ENCODE data around the gene ACLY. TPM values are rescaled to one million over a fixed set of nuclear protein-coding genes. Genes with fewer than 3 reads are reported as not detected.

ACLY gene
- total and polyA plus RNA-seq, 8 donors, result 73.0 to 204 (median 87.3) TPM

DNA sequence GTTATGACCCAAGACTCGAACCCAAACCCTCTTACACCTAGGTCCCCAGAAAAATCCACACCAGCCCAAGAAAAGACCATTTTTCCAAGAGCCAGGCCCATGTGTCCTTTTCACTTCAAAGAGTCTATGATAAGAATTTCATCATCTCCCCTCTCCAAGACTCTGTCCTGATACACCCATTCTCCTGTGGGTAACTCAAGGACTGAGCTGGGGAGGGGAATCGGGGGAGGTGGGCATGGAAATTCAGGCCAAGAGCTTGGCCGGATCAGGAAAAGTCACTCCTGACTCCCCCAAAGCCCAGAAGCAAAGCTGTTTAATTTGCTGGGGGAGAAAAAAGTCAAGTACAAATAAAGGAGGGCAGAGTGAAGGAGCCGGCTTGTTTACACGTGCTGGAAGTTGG is 3.7 kb downstream of the ACLY start:
- Histone ChIP-seq H3K4me3 (no peak overlapping the region), H3K4me1 (peaks cover 25 to 52% of the 10 kb centered on the region in 2 donors), H3K36me3 (peaks cover 0 to 47% of the 10 kb centered on the region in 2 donors), H3K27ac (no peak overlapping the region), H3K27me3 (no peaks in the 10 kb centered on the region), H3K9me3 (no peaks in the 10 kb centered on the region)
- no peak for DNase-seq
- ATAC-seq, result no peak
- intact Hi-C loops (cut with DNase I), result no loop called here
- TF ChIP-seq, protein P1, sequence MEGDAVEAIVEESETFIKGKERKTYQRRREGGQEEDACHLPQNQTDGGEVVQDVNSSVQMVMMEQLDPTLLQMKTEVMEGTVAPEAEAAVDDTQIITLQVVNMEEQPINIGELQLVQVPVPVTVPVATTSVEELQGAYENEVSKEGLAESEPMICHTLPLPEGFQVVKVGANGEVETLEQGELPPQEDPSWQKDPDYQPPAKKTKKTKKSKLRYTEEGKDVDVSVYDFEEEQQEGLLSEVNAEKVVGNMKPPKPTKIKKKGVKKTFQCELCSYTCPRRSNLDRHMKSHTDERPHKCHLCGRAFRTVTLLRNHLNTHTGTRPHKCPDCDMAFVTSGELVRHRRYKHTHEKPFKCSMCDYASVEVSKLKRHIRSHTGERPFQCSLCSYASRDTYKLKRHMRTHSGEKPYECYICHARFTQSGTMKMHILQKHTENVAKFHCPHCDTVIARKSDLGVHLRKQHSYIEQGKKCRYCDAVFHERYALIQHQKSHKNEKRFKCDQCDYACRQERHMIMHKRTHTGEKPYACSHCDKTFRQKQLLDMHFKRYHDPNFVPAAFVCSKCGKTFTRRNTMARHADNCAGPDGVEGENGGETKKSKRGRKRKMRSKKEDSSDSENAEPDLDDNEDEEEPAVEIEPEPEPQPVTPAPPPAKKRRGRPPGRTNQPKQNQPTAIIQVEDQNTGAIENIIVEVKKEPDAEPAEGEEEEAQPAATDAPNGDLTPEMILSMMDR (IDR thresholded peaks at IDR 0.05), result no peak

DNA sequence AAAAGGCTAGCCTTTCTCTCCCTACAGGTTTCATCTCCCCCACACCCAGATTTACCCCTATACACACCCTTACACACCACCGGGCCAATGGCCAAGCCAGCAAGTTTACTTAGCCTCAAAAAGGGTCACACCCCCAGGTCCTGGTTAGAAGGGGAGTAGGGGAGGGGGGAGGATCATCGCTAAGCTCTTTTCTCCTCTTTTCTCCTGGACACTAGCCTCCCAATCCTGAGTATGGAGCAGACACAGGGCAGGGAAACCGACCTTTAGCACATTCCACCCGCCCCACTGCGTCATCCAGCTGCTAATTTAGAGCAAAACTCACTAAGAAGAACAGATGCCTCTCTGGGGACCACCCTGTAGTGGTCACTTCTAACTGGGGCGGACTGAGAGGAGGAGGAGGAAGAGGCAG is 4.4 kb downstream of the ACLY start:
- peaks cover 0 to 54% of the 10 kb centered on the region in 2 donors for H3K36me3 ChIP-seq
- ATAC-seq, result no peak
- H3K4me3 ChIP-seq, result no peak overlapping the region
- no peak overlapping the region for H3K27ac ChIP-seq
- TF ChIP-seq, protein P1 (IDR thresholded peaks at IDR 0.05), result no peak
- H3K27me3 ChIP-seq, result no peaks in the 10 kb centered on the region
- H3K9me3 ChIP-seq, result no peaks in the 10 kb centered on the region
- DNase-seq, result no peak
- intact Hi-C loops (cut with DNase I), result no loop called here
- H3K4me1 ChIP-seq, result peaks cover 18 to 46% of the 10 kb centered on the region in 2 donors

DNA sequence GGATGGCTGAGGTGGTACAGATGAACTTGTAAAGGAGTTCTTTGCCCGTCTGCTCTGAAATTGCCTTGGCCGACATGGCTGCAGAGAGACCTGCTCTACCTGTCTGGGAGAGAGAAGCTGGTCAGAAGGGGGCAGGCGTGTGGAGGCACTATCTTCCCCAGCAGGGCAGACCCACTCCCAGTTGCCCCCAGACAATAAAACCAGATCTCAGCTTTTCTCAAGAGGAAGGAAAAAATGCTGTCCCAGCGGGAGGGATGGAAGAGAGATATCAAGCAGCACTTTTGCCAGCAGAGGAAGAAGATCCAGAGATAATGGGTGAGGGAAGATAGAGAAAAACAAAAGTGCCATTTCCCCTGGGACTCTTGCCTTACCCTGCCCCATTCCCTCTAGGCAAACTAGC is 5.0 kb downstream of the ACLY start:
- Histone ChIP-seq H3K36me3 (peaks cover 0 to 60% of the 10 kb centered on the region in 2 donors), H3K4me1 (peaks cover 17 to 43% of the 10 kb centered on the region in 2 donors), H3K27me3 (no peaks in the 10 kb centered on the region), H3K27ac (no peak overlapping the region), H3K4me3 (no peak overlapping the region), H3K9me3 (no peaks in the 10 kb centered on the region)
- DNase-seq, result no peak
- ATAC-seq, result no peak
- intact Hi-C loops (cut with DNase I), result no loop called here
- TF ChIP-seq, protein P1 (IDR thresholded peaks at IDR 0.05), result no peak

DNA sequence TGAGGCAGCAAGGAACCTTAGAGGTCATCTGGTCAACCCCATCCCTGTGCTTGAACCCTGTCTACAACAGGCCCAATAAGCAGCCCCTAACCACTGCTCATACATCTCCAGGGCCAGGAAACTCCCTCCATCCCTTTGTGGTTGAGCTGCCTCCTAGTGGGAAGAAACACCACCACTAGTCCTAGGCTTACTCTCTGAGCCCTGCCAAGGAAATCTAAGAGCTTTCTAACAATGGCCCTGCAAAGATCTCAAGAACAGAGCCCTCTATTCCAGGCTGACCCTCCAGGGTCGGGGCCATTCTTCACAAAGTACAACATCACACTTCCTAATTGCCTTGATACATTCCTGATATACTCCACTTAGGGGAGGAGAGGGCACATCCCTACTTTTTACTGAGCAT is 5.8 kb downstream of the ACLY start:
- intact Hi-C loops (cut with DNase I), result no loop called here
- ATAC-seq (no peak), DNase-seq (no peak)
- Histone ChIP-seq H3K4me1 (peaks cover 17 to 43% of the 10 kb centered on the region in 2 donors), H3K36me3 (peaks cover 0 to 68% of the 10 kb centered on the region in 2 donors), H3K27ac (no peak overlapping the region), H3K9me3 (no peaks in the 10 kb centered on the region), H3K4me3 (no peak overlapping the region), H3K27me3 (no peaks in the 10 kb centered on the region)
- TF ChIP-seq, protein P1 (IDR thresholded peaks at IDR 0.05), result no peak

DNA sequence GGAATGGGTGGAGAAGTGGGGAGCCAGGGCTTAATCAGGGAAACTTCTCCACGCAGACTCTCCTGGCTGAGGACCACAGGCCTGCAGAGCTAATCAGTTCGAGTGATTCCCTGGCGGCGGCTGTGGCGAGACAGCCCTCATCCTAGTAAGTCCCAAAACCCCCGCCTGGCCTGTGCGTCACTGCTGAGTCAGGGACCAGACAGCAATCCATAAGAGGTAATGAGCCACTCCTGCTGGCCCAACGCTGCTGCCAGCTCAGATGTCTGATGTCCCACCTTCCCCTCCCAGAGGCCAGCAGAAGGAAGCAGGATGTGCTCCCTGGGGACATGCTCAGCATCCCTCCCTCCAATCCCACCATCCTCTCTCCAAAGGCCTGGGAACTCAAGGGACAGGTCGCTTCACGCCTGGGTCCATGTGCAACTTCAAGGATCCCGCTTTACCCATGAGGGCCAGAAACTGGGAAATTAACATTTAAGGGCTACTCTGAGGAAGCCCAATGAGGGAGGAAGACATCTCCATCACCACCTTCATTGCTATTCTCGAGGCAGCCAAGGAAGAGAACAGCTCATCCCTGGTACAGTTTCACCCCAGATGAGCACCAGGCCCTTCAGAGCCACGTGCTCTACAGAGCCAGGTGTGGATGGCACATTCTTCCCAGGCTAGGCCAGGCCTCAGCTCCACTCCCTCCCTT is 7.9 kb downstream of the ACLY start:
- H3K36me3 ChIP-seq, result peaks cover 0 to 84% of the 10 kb centered on the region in 2 donors
- TF ChIP-seq, protein P1 (IDR thresholded peaks at IDR 0.05), result no peak
- no peak for ATAC-seq
- DNase-seq, result no peak
- H3K9me3 ChIP-seq, result no peaks in the 10 kb centered on the region
- intact Hi-C loops (cut with DNase I), result no loop called here
- no peak overlapping the region for H3K4me3 ChIP-seq
- no peak overlapping the region for H3K27ac ChIP-seq
- no peaks in the 10 kb centered on the region for H3K27me3 ChIP-seq
- H3K4me1 ChIP-seq, result peaks cover 10 to 25% of the 10 kb centered on the region in 2 donors
